GM19043 (cell line): ENCODE data around the gene ARHGAP28.
"Not testable (repeated sequence)": the region's sequence is repeated elsewhere in the genome, so short reads cannot be mapped to it uniquely, and the experiment has no call there.

Source experiments
- ATAC-seq: cut with Tn5 transposase; IDR thresholded peaks from one replicate; pipeline ENCODE4 v1.9.1; 2021; ENCODE audit warnings: low read depth; ENCODE audit not compliant: unreplicated experiment

Gene ARHGAP28

GRCh38 chr18:6763524-6763923, 34.0 kb downstream of the ARHGAP28 start:
- ATAC-seq = no peak

GRCh38 chr18:6764382-6764781, 34.9 kb downstream of the ARHGAP28 start:
- no peak for ATAC-seq

- no peak for ATAC-seq
These were observed 44.3 kb downstream of the ARHGAP28 start for GRCh38 chr18:6773777-6774176.

- no peak for ATAC-seq
These were observed 45.7 kb downstream of the ARHGAP28 start for GRCh38 chr18:6775237-6775636.

- ATAC-seq = no peak
These were observed 46.2 kb downstream of the ARHGAP28 start for GRCh38 chr18:6775702-6776101.

GRCh38 chr18:6776188-6776587, 46.7 kb downstream of the ARHGAP28 start:
- no peak for ATAC-seq

- no peak for ATAC-seq
These were observed 48.0 kb downstream of the ARHGAP28 start for GRCh38 chr18:6777509-6777908.

- ATAC-seq = no peak
These were observed 49.1 kb downstream of the ARHGAP28 start for GRCh38 chr18:6778459-6779247.

- ATAC-seq = no peak
These were observed 51.7 kb downstream of the ARHGAP28 start for GRCh38 chr18:6781142-6781714.

GRCh38 chr18:6781796-6782195, 52.3 kb downstream of the ARHGAP28 start:
- no peak for ATAC-seq

- no peak for ATAC-seq
These were observed 53.3 kb downstream of the ARHGAP28 start for GRCh38 chr18:6782861-6783260.

GRCh38 chr18:6784046-6784445, 54.5 kb downstream of the ARHGAP28 start:
- no peak for ATAC-seq

- no peak for ATAC-seq
These were observed 55.5 kb downstream of the ARHGAP28 start for GRCh38 chr18:6785001-6785400.

GRCh38 chr18:6785411-6785810, 55.9 kb downstream of the ARHGAP28 start:
- no peak for ATAC-seq

- no peak for ATAC-seq
These were observed 62.9 kb downstream of the ARHGAP28 start for GRCh38 chr18:6792391-6792790.

- no peak for ATAC-seq
These were observed 63.9 kb downstream of the ARHGAP28 start for GRCh38 chr18:6793455-6793854.

- no peak for ATAC-seq
These were observed 64.5 kb downstream of the ARHGAP28 start for GRCh38 chr18:6793986-6794385.

GRCh38 chr18:6795307-6795706, 65.8 kb downstream of the ARHGAP28 start:
- ATAC-seq = no peak

GRCh38 chr18:6796511-6796910, 67.0 kb downstream of the ARHGAP28 start:
- ATAC-seq = no peak

- ATAC-seq = no peak
These were observed 67.7 kb downstream of the ARHGAP28 start for GRCh38 chr18:6797171-6797570.

- ATAC-seq = no peak
These were observed 69.4 kb downstream of the ARHGAP28 start for GRCh38 chr18:6798896-6799295.

GRCh38 chr18:6800309-6800708, 70.8 kb downstream of the ARHGAP28 start:
- not testable (repeated sequence) for ATAC-seq
